HG03469 (cell line): ENCODE data around the gene CDYL2.
"Not testable (repeated sequence)": the region's sequence is repeated elsewhere in the genome, so short reads cannot be mapped to it uniquely, and the experiment has no call there.

ENCODE experiments used
- ATAC-seq: cut with Tn5 transposase; IDR thresholded peaks from one replicate; pipeline ENCODE4 v1.9.1; 2021; ENCODE audit warnings: mild to moderate bottlenecking, moderate library complexity, moderate number of reproducible peaks; ENCODE audit not compliant: unreplicated experiment

Gene CDYL2

GRCh38 chr16:80751167-80751566 lies 53.2 kb downstream of the CDYL2 start:
- ATAC-seq = no peak

- no peak for ATAC-seq
Observed at GRCh38 chr16:80746231-80746630, 58.2 kb downstream of the CDYL2 start.

- ATAC-seq = no peak
Observed at GRCh38 chr16:80744856-80745255, 59.5 kb downstream of the CDYL2 start.

GRCh38 chr16:80743772-80744171 lies 60.6 kb downstream of the CDYL2 start:
- ATAC-seq = no peak

- no peak for ATAC-seq
Observed at GRCh38 chr16:80743273-80743672, 61.1 kb downstream of the CDYL2 start.

- no peak for ATAC-seq
Observed at GRCh38 chr16:80742331-80742730, 62.1 kb downstream of the CDYL2 start.

- no peak for ATAC-seq
Observed at GRCh38 chr16:80741724-80742123, 62.7 kb downstream of the CDYL2 start.

GRCh38 chr16:80739523-80739922 lies 64.9 kb downstream of the CDYL2 start:
- no peak for ATAC-seq

GRCh38 chr16:80738521-80738920 lies 65.9 kb downstream of the CDYL2 start:
- ATAC-seq = no peak

- ATAC-seq = no peak
Observed at GRCh38 chr16:80735846-80736245, 68.6 kb downstream of the CDYL2 start.

GRCh38 chr16:80733407-80733806 lies 71.0 kb downstream of the CDYL2 start:
- ATAC-seq = no peak

- no peak for ATAC-seq
Observed at GRCh38 chr16:80731915-80732314, 72.5 kb downstream of the CDYL2 start.

- ATAC-seq = not testable (repeated sequence)
Observed at GRCh38 chr16:80727066-80727763, 77.2 kb downstream of the CDYL2 start.

- no peak for ATAC-seq
Observed at GRCh38 chr16:80725566-80726162, 78.7 kb downstream of the CDYL2 start.

- ATAC-seq = no peak
Observed at GRCh38 chr16:80723981-80724380, 80.4 kb downstream of the CDYL2 start.

GRCh38 chr16:80723091-80723490 lies 81.3 kb downstream of the CDYL2 start:
- no peak for ATAC-seq

GRCh38 chr16:80720804-80721371 lies 83.5 kb downstream of the CDYL2 start:
- ATAC-seq = no peak

GRCh38 chr16:80719573-80719972 lies 84.8 kb downstream of the CDYL2 start:
- no peak for ATAC-seq

GRCh38 chr16:80718480-80719220 lies 85.7 kb downstream of the CDYL2 start:
- no peak for ATAC-seq

- ATAC-seq = no peak
Observed at GRCh38 chr16:80717611-80718010, 86.8 kb downstream of the CDYL2 start.

GRCh38 chr16:80716564-80717139 lies 87.7 kb downstream of the CDYL2 start:
- ATAC-seq = no peak
